HEK293T (cell line): ENCODE measurements around the gene LUC7L.
"Not testable (repeated sequence)": the region's sequence is repeated elsewhere in the genome, so short reads cannot be mapped to it uniquely, and the experiment has no call there.

Experiments used
- BHLHE40 ChIP-seq: fragments of 450-650 bp; IDR thresholded peaks from 2 replicates; pipeline ENCODE4 v1.6.1; 2016; ENCODE audit warnings: mild to moderate bottlenecking, moderate library complexity, borderline replicate concordance
- CTBP1 ChIP-seq: fragments of 450-650 bp; IDR thresholded peaks from 2 replicates; pipeline ENCODE4 v1.6.1; 2016; ENCODE audit warnings: borderline replicate concordance
- ELF4 ChIP-seq: fragments of 450-650 bp; IDR thresholded peaks from 2 replicates; pipeline ENCODE4 v1.6.1; 2017; ENCODE audit warnings: antibody characterized with exemption
- FOXM1 ChIP-seq: fragments of 450-650 bp; IDR thresholded peaks from 2 replicates; pipeline ENCODE4 v1.6.1; 2017; ENCODE audit warnings: mild to moderate bottlenecking, borderline replicate concordance
- NFRKB ChIP-seq: fragments of 450-650 bp; IDR thresholded peaks from 2 replicates; pipeline ENCODE4 v1.6.1; 2016; ENCODE audit warnings: mild to moderate bottlenecking, moderate library complexity
- SP1 ChIP-seq: fragments of 450-650 bp; IDR thresholded peaks from 2 replicates; pipeline ENCODE4 v1.6.1; 2017
- ZNF384 ChIP-seq: fragments of 450-650 bp; IDR thresholded peaks from 2 replicates; pipeline ENCODE4 v1.6.1; 2016

DNA sequence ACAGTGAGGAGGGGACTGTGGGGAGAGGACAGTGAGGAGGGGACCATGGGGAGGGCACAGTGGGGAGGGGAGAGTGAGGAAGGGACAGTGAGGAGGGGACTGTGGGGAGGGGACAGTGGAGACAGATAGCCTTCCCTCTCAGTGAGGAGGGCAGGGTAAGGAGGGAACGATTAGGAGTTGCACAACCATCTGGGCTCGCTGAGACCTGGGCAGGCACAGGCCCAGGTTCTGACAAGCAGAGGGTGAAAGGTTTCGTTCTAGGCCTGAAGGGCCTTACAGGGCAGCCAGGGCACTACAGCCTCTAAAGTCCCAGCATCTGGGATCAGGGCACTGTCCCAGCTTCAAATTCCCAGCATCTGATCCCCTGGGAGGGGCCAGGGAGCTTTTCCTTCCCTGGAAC lies 65.6 kb downstream of the LUC7L start:
- TF ChIP-seq ELF4, FOXM1, BHLHE40, CTBP1, SP1, NFRKB, ZNF384: not testable (repeated sequence)
